Heart left ventricle (tissue), 16 donors: ENCODE measurements around the gene PREX1. TPM values are rescaled to one million over a fixed set of nuclear protein-coding genes. Genes with fewer than 3 reads are reported as not detected.

Source experiments
- ATAC-seq, 4 donors: fragments of 200-7000 bp; cut with Tn5 transposase; one replicate each; pipeline ENCODE4 v1.9.1; 2020 to 2022; ENCODE audit warnings: moderate library complexity in 4 of 4, mild to moderate bottlenecking in 3 of 4, moderate number of reproducible peaks in 1 of 4
- DNase-seq, 5 donors: peaks; one replicate each; pipeline ENCODE4 v3.0.0-alpha.2; 2020
- H3K27ac ChIP-seq, 12 donors: fragments of 200-600 bp; sonication (generic) in 4 of 12; one replicate each; pipeline versions ENCODE4 v1.5.0 to v1.8.0; 2016 to 2022; ENCODE audit warnings: mild to moderate bottlenecking in 2 of 12
- H3K27me3 ChIP-seq, 9 donors: fragments of 200-600 bp; sonication (generic) in 2 of 9; one replicate each; pipeline versions ENCODE4 v1.5.1 to v1.8.0; 2016 to 2022; ENCODE audit warnings: mild to moderate bottlenecking in 3 of 9
- H3K36me3 ChIP-seq, 9 donors: fragments of 200-600 bp; sonication (generic) in 2 of 9; one replicate each; pipeline versions ENCODE4 v1.5.0 to v1.8.0; 2018 to 2022; ENCODE audit warnings: mild to moderate bottlenecking in 2 of 9
- H3K4me1 ChIP-seq, 12 donors: fragments of 200-600 bp; sonication (generic) in 4 of 12; one replicate each; pipeline versions ENCODE4 v1.5.0 to v1.8.0; 2016 to 2022; ENCODE audit warnings: mild to moderate bottlenecking in 3 of 12
- H3K4me3 ChIP-seq, 12 donors: fragments of 200-600 bp; sonication (generic) in 4 of 12; one replicate each; pipeline versions ENCODE4 v1.5.0 to v1.8.0; 2017 to 2022; ENCODE audit warnings: mild to moderate bottlenecking in 9 of 12, moderate library complexity in 4 of 12
- H3K9me3 ChIP-seq, 12 donors: fragments of 200-600 bp; sonication (generic) in 4 of 12; one replicate each; pipeline versions ENCODE4 v1.5.0 to v1.8.0; 2016 to 2022; ENCODE audit warnings: mild to moderate bottlenecking in 1 of 12
- CTCF ChIP-seq, 12 donors: fragments of 200-600 bp; sonication (generic) in 4 of 12; IDR thresholded peaks; one replicate each; pipeline versions ENCODE4 v1.5.0 to v1.8.0; 2018 to 2022; ENCODE audit warnings: antibody characterized with exemption in 12 of 12, mild to moderate bottlenecking in 5 of 12
- POLR2A ChIP-seq, 2 donors: fragments of 450-650 bp; IDR thresholded peaks; one replicate each; pipeline ENCODE4 v1.6.1; 2017; ENCODE audit warnings: antibody characterized with exemption in 2 of 2, mild to moderate bottlenecking in 2 of 2, moderate library complexity in 2 of 2
- WGBS, 4 donors: extraction: QIAGEN DNeasy Blood & Tissue Kit in 2 of 4; methylation state at CpG; one replicate each; pipeline versions ENCODE4 v1.1.5 to v1.1.7; 2013 to 2018; 5-methylcytosine and 5-hydroxymethylcytosine counted together
- intact Hi-C, 10 donors: fragments of 100-400 bp; cut with DNase I; formaldehyde crosslinking; loops; one replicate each; pipeline versions ENCODE4 v1.11.1 to v1.14.2; 2022
- polyA plus RNA-seq, 2 donors: library from polyadenylated mRNA; stranded (reverse); fragments of 200-250 nt; gene quantifications; one replicate each; pipeline ENCODE4 v1.2.3, GENCODE V29; 2013
- total RNA-seq, 9 donors: library from RNA; depleted of rRNA in 2 of 9; stranded (reverse); fragments of >200 nt in 2 of 9; fragmentation: NEBNext Ultra II Directional in 3 of 9; extraction: Animal tissue kit (Norgen Biotek cat#: 25700) in 3 of 9; gene quantifications; one replicate each; pipeline versions ENCODE4 v1.1.0 to v1.2.4, GENCODE V29; 2016 to 2023
- donor health status: ischemic (EF 13 %, LVEDD 7.1; RV severe dilation, severe dysfunction).
- donor health status: healthy with polysubstance abuse.
- donor health status: DM: no; HTN: yes; CAD: no.
- donor health status: DM: no; HTN: no; CAD: no.
- donor health status: ischemic (EF 25% LVEDD 6.9; RV normal size, moderate dysfunction).
- donor health status: ischemic (EF 25% LVEDD 5.7; RV mildly dilated, moderate dysfunction).
- donor health status: healthy.
- donor health status: DM: yes; HTN: yes; CAD: no.
- donor health status: ischemic (EF 35%, LVEDD 5.7; RV mildly dilated, moderate dysfunction).
- donor health status: nonischemic (EF 11% LVEDD 7.7; RV severe dilation, severe dysfunction).
- donor health status: DM: yes; HTN: yes; CAD: no.
- donor health status: PGD.
- donor health status: ischemic (EF 29% LVEDD 5.4; RV normal size, mild dysfunction).
- donor health status: nonischemic (EF 23%, LVEDD 6.1; RV moderate dilation, normal function).

The PREX1 gene
- total and polyA plus RNA-seq, 11 donors: 7.2 to 41.5 (median 11.9) TPM

GRCh38 chr20:48642105-48642880 is 185.5 kb downstream of the PREX1 start:
- Histone ChIP-seq H3K27me3 (no peaks in the 10 kb centered on the region), H3K9me3 (no peaks in the 10 kb centered on the region), H3K27ac (no peak overlapping the region), H3K4me3 (no peak overlapping the region), H3K36me3 (peaks cover 0 to 95% (median 58%) of the 10 kb centered on the region in 9 donors), H3K4me1 (no peaks in the 10 kb centered on the region)
- no peak for TF ChIP-seq CTCF (IDR thresholded peaks at IDR 0.05)
- TF ChIP-seq POLR2A (IDR thresholded peaks at IDR 0.05): no peak
- ATAC-seq (no peak), DNase-seq (no peak)
- 94 to 96% (median 95%) methylated on average over 8 to 11 of the region's 11 CpGs for WGBS, 4 donors
- intact Hi-C loops: no loop called here

GRCh38 chr20:48640871-48641270 is 186.9 kb downstream of the PREX1 start:
- peaks cover 0 to 95% (median 49%) of the 10 kb centered on the region in 9 donors for H3K36me3 ChIP-seq
- ATAC-seq: no peak
- H3K4me3 ChIP-seq: no peak overlapping the region
- no peaks in the 10 kb centered on the region for H3K27me3 ChIP-seq
- no peaks in the 10 kb centered on the region for H3K4me1 ChIP-seq
- TF ChIP-seq CTCF (IDR thresholded peaks at IDR 0.05) (no peak), POLR2A (IDR thresholded peaks at IDR 0.05) (no peak)
- intact Hi-C loops: no loop called here
- no peak overlapping the region for H3K27ac ChIP-seq
- DNase-seq: no peak
- H3K9me3 ChIP-seq: no peaks in the 10 kb centered on the region
- WGBS, 4 donors: 89 to 99% (median 95%) methylated on average over 2 of the region's 2 CpGs

- Histone ChIP-seq H3K4me3 (no peak overlapping the region), H3K9me3 (no peaks in the 10 kb centered on the region), H3K27me3 (no peaks in the 10 kb centered on the region), H3K36me3 (peaks cover 0 to 94% (median 40%) of the 10 kb centered on the region in 9 donors), H3K4me1 (no peaks in the 10 kb centered on the region), H3K27ac (no peak overlapping the region)
- DNase-seq (no peak), ATAC-seq (no peak)
- no peak for TF ChIP-seq POLR2A (IDR thresholded peaks at IDR 0.05)
- TF ChIP-seq CTCF (IDR thresholded peaks at IDR 0.05): no peak
- intact Hi-C loops: loop anchor here in 1 of 10 donors (5.0 kb wide), 1 partner anchor 267 kb away; no protein-coding TSS in a partner anchor
- WGBS, 4 donors: 90 to 95% (median 94%) methylated on average over 5 of the region's 5 CpGs
Observed at GRCh38 chr20:48639899-48640298, 187.9 kb downstream of the PREX1 start.

GRCh38 chr20:48638546-48638945 is 189.3 kb downstream of the PREX1 start:
- no peak for DNase-seq
- Histone ChIP-seq H3K4me3 (no peak overlapping the region), H3K4me1 (no peaks in the 10 kb centered on the region), H3K9me3 (no peaks in the 10 kb centered on the region), H3K27me3 (no peaks in the 10 kb centered on the region), H3K27ac (no peak overlapping the region), H3K36me3 (peaks cover 0 to 92% (median 36%) of the 10 kb centered on the region in 9 donors)
- intact Hi-C loops: loop anchor here in 1 of 10 donors (5.0 kb wide), 1 partner anchor 269 kb away; no protein-coding TSS in a partner anchor
- no peak for TF ChIP-seq POLR2A (IDR thresholded peaks at IDR 0.05)
- no peak for TF ChIP-seq CTCF (IDR thresholded peaks at IDR 0.05)
- no peak for ATAC-seq
- WGBS, 4 donors: 79 to 92% (median 85%) methylated on average over 5 to 11 of the region's 11 CpGs
